SK-N-MC (cell line): ENCODE data around the gene TRMO.

Experiments used
- EZH2 ChIP-seq: fragments of 200-600 bp; sonication (generic); IDR thresholded peaks from one replicate; pipeline ENCODE4 v1.6.1; 2017; ENCODE audit warnings: antibody characterized with exemption
- FOXP2 ChIP-seq: optimal IDR thresholded peaks from 2 replicates; pipeline ENCODE3; 2011; ENCODE audit warnings: mild to moderate bottlenecking, moderate library complexity; ENCODE audit not compliant: insufficient read depth; ENCODE audit errors: extremely low read length, control extremely low read depth
- POLR2AphosphoS5 ChIP-seq: IDR thresholded peaks from 2 replicates; pipeline ENCODE4 v1.6.1; 2012; ENCODE audit warnings: mild to moderate bottlenecking, low read depth, low read length, borderline replicate concordance

GRCh38 chr9:97930972-97931371 lies 8.7 kb upstream of the TRMO start:
- TF ChIP-seq EZH2 (no peak), POLR2AphosphoS5 (no peak), FOXP2 (no peak)
